GM11168 (cell line): Measurements from ENCODE around the gene IL31.

Source experiments
- in situ Hi-C: fragments of 300-500 bp; cut with MboI; formaldehyde crosslinking; loops from one replicate; pipeline ENCODE4 v1.12.0; 2022; ENCODE audit warnings: low sequenced_read_pairs; ENCODE audit not compliant: unreplicated experiment

The IL31 gene

DNA sequence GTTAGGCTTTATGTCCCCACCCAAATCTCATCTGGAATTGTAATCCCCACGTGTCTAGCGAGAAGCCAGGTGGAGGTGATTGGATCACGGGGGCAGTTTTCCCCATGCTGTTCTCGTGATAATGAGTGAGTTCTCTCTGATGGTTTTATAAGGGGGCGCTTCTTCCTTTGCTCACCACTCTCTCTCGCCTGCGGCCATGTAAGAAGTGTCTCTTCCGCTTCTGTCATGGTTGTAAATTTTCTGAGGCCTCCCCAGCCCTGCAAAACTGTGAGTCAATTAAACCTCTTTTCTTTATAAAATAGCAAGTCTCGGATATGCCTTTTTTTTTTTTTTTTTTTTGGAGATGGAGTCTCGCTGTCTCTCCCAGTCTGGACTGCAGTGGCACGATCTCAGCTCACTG lies 13.3 kb downstream of the IL31 start:
- in situ Hi-C loops: no loop called here

DNA sequence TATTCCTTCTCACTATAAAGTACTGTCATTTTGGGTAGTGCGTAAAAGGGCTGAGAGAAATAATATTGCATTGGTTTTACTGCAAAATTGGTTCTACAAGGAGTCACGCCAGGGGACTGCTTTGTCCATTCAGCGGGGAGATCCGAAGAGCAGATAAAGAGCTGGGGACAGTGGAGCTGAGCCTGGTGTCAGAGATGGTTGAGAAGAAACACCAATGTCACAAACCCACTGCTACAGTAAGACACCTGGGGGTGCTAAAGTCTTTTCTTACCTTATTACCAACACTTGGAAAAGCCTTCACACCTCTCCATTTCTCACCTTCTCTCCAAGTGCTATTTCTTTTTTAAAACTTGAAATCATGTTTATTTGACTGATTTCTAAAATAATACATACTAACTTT lies 14.1 kb downstream of the IL31 start:
- in situ Hi-C loops: no loop called here

DNA sequence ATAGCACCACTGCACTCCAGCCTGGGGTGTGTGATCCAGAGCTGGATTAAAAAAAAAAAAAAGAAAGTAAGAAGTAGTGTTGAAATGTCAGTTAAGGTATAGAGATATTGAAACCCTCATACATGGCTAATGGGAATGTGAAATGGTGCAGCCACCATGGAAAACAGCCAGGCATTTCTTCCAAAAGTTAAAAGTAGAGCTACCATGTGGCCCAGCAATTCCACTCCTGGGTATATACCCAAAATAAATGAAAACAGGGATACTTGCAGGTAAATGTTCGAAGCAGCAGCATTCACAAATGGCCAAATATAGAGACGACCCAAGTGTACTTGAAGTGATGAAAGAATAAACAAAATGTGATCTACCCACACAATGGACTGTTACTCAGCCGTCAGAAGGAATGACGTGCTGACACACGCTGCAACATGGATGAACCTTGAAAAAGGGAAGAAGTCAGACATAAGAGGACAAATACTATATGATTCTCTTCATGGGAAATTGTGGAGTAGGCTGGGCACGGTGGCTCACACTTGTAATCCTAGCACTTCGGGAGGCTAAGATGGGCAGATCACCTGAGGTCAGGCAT lies 15.2 kb downstream of the IL31 start:
- in situ Hi-C loops: no loop called here

DNA sequence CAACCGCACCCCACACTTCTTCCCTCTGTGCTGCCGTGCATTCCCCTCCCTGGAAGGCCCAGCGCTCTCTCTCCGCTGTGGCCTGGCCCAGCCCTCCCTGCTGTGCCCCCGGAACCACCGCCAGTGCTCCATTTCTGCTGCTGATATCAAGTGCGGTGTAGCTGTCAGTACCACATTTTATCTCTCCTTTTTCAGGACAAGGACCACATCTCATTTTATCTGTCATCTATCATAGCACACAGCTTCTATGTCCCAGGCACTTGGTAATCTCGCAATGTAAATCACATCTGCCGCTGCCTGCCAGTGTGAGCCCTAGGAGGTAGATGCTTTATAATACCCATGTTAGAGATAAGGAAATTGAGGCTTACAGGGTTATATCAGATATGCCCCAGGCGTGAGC lies 18.3 kb downstream of the IL31 start:
- in situ Hi-C loops: no loop called here

DNA sequence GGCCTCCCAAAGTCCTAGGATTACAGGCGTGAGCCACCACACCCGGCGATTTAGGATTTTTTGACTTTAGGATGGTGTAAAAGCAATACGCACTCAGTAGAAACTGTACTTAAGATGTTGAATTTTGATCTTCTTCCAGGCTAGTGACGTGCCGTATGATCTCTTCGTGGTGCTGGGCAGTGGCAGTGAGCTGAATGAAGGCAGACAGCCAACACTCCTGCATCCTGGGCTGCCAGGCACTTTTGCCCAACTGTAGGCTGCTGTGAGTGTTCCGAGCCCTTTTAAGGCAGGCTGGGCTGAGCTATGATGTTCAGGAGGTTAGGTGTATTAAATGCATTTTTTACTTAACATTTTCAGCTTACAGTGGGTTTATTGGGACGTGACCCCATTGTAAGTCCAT lies 21.3 kb downstream of the IL31 start:
- in situ Hi-C loops: no loop called here

DNA sequence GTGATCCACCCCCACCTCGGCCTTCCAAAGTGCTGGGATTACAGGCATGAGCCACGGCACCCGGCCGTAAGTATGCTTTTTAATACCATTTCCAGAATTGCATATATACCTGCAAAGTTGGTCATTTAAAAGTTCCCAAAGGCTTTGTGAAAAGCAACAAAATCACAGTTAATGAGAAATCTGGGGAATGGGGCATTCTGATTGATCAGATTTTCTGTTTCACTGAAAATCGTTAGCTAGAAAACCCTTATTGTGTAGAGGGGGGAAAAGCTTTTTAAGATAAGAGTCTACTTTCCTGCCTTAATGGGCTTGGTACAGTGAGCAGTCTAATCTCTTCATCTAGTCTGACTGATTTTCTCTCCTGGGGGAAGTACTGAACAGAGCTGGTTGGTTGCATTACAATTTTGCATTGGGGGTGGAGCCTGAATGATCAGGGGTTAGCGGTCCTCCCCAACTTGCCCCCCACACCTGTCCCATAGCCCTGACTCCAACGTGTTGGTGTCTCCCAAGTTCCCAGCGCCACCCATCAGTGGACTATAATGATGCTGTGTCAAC lies 23.8 kb downstream of the IL31 start:
- in situ Hi-C loops: no loop called here

DNA sequence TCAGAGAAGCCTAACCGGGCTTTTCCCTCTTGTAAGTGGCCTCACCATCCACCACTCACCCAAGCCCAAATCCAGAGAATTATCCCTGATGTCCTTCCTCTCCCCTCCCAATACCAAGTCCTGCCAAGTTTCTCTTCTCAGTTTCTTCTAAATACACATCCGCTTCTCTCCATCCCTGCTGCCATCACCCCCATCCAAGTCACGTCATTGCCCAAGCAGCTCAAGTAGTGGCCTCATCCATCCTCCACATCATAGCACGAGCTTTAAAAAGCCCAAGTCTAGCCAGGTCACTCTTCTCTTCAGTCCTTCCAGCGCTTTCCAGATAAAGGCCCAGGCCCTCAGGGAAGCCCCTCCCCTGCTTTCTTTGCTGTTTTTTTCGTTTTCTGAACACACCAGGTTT lies 25.4 kb downstream of the IL31 start:
- in situ Hi-C loops: no loop called here

DNA sequence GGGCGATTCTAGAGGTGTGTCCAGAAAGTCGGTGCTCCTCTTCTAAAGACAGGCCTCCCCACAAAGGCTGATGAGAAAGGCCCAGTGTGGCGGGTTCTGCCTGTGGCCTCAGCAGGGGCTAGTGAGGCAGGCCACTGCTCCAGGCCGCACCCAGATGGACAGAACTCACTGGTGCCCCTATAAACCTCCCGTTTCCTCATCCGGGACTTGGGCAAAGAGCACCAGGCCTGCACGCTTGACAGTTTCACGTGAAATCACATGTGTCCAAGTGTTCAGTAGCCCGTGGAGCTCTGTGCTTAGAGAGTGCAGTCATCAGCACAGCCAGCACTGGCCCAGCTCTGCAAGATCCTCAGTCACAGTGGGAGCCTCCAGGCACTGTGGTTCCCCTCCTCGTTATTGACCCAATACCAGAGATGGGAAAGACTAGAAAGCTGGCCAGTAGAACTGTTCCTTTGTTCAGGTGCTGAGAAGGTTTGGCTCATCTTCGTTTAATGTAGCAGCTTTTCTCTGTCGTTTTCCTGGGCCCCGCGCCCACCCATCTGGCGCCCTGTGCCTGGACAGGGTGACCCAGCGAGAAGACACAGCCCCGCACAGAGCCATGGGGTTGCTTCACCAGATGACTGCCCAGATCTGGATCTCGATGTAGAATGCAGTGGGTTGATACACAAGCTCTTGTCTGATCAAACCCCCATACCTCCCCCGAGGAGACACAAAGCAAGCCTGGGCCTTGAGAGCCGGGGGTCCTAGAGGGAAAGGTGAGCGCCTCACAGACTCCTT lies 26.3 kb downstream of the IL31 start:
- in situ Hi-C loops: no loop called here

DNA sequence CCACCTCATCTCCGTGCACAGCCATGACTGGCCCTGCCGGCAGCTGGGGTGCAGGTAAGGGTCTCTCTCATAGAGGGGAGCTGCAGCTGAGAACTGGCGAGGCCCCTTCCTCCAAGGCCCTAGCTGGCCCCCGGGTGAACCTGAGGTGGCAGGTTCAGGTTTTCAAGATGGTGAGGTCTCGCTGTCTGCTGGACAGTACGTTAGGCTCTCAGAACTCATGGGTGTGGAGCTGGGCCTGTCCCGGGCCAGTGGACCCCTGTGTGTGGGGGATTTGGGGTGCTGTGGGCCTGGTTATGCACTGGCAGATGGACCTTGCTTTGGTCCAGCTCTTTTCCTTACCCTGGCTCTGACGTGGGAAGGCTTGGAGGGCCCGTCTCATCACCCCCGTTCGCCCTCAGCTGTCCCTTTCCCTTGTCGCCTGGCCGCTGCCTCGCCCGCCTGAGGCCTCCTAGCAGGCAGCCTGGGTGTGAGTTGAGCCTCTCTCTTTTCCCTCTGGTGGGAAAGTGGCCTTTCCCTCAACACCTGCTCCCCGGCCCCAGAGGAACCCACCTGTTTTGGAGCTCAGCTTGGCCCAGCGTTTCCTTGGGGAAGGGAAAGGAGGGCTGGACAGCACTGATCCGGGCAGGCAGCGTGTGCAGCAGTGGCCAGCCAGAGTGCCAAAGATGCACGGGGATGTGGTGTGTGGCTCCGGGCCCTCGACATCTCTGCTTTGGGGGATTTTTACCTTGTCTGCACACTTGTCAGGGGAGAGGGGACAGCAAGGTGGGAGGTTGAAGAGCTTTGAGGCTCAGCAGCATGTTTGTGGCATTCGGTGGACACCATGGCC lies 28.3 kb downstream of the IL31 start:
- in situ Hi-C loops: no loop called here

DNA sequence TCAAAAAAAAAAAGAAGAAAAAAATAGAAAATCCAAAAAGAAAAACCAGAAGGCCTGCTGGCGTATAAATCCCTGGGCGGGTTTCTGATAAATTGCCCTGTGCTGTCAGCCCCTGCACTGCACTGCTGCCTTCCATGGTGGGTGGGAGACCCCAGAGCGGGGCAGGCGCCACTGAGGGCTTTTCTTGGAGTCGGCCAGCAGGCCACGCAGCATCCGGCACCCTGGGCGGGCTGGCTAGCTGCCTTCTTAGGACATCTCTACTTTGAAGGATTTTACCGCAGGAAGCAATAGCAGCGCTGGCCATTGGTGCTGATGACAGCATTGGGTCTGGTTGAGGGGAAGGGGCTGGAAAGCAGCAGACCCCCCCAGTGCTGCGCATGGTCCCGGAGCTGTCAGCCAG lies 29.1 kb downstream of the IL31 start:
- in situ Hi-C loops: no loop called here

DNA sequence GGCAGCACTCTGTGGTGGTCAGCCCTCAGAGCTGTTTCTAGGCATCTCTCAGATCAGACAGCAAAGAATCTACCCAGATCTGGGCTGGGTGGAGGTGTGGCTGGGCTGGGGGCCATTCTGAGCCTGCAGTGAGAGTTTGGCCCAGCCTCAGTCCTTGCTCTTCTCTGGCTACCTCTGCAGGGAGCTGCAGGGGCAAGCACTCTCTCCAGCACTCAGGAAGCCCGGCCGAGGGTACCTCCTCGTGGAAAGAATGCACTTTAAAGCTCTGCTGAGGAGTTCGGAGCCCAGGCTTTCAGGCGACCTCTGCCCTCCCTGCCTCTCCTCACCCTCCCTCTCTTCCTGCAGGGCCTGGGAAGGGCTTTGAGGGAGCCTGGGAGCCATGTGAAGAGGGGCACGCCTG lies 31.2 kb downstream of the IL31 start:
- in situ Hi-C loops: no loop called here

DNA sequence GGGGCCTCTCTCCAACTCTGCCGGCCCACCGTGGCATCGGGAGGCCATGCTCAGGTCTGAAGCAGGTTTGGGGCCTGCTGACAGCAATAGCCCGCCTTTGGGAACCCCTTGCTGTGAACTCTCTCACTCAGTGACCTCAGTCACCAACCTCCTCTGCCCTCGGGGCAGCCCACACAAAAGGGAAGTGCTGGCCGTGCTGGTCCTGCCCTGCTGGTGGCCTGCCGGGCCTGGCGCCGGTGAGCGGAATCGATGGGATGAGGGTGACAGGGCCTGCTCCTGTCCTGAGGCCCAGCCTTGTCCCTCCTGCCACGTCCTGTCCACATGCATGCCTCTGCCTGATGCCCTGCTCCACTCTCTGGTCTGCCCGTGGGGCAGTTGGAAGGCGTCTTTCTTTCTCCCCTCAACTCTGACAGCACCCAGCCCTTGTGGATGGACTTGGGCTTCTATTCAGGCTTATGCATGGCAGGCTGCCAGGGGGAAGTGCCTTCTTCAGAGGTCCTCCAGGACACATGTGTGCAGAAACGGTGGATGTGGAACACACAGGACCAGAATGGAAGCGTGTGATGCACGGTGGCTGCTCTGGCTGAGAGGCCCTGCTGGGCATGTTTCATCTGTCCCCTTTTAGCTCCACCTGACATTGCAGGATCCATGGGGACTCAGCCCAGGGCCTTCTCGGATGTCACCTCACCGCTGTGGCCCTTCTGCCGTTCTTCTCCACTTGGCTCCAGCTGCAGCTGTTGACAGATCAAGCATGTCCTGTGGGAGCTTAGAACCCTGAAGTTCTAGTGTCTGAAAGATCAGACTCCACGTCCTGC lies 31.9 kb downstream of the IL31 start:
- in situ Hi-C loops: no loop called here

DNA sequence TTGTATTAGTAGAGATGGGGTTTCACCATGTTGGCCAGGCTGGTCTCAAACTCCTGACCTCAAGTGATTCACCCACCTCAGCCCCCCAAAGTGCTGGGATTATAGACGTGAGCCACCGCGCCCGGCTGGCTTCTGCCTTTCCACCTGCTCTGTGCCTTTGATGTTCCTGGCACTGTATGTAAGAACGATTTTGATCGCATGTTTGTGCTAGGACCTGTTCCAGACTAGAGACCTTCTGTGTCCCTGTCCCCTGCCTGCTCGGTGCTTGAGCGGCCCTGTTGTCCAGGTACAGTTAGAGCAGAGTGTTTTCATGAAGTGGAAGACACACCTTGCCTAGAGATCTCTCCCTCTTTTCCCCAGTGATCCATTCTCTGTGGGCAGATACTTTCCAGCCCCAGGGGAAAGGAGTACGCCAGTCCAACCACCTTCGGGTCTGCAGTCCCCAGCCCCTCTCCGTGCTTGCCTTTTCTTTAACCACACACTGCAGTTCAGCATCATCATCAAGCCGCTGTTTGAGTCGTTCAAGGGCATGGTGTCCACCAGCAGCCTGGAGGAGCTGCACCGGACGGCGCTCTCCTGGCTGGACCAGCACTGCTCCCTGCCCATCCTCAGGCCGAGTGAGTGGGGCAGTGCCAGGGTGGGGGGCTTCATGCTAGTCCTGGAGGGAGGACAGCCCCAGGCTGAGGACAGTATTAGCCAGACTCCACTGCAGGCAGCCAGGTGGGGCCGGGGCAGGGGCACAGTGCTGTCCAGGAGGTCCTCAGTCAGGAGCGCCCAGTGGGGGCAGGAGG lies 33.4 kb downstream of the IL31 start:
- in situ Hi-C loops: no loop called here

DNA sequence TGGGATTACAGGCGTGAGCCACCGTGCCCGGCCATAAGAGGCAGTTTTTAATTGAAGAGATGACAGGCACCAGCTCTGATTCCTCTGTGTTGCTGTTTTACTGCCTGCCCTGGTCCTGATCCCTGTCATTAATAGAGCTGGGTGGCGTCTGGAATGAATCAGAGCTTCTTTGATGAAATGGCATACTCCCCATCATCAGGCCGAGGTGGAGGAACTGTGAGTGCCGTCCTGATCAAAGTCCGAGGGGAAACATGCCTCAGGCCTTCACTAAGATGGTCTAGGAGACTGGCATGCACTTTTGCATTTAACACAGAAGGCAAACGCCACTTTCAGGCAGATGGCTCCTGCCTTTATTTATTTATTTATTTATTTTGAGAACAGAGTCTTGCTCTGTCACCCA lies 34.1 kb downstream of the IL31 start:
- in situ Hi-C loops: no loop called here

DNA sequence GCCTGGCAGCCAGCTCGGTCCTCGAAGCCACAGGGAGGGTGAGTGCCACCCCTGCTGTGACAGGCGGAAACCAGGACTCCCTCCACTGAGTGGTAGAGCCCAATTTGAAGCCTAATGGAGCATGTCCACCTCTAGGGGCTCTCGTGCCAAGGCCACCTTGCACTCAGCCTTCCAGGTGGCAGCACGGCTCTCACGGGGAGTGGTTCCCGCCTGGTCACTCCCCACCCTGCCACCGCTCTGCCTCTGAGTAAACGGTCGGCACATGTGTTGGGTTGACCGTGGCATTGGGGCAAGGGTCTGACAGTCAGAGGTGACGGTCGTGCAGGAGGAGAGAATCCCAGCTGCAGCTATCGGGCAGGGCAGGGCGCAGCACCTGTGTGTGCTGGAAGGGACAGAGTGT lies 34.8 kb downstream of the IL31 start:
- in situ Hi-C loops: no loop called here

DNA sequence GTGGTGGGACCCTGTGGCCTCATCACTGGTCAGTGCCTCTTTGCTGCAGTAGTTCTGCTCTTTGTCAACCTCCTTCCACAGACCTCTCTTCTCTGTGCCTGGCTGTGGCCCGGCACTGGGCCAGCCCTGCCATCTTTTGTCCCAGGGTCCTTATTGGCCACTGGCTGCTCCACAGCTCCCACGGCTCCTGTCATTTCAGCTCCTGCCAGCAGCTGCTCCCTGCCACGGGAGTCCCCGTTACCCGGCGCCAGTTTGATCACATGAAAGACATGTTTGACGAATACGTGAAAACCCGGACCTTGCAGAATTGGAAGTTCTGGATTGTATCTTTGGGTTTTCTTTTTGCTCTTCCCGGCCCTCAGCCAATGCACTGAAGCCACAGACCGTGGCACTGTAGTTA lies 35.4 kb downstream of the IL31 start:
- in situ Hi-C loops: no loop called here

DNA sequence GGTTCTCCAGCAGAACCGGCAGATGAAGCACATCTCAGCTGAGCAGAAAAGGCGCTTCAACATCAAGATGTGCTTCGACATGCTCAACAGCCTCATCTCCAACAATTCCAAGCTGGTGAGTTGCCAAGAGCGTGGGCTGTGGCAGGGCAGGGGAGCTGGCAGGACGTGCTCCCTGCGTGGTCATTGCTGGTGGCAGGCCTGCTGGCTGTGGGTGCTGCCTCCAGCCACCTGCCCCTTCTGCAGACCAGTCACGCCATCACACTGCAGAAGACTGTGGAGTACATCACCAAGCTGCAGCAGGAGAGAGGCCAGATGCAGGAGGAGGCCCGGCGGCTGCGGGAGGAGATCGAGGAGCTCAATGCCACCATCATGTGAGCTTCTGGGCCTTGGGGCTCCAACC lies 35.8 kb downstream of the IL31 start:
- in situ Hi-C loops: no loop called here

DNA sequence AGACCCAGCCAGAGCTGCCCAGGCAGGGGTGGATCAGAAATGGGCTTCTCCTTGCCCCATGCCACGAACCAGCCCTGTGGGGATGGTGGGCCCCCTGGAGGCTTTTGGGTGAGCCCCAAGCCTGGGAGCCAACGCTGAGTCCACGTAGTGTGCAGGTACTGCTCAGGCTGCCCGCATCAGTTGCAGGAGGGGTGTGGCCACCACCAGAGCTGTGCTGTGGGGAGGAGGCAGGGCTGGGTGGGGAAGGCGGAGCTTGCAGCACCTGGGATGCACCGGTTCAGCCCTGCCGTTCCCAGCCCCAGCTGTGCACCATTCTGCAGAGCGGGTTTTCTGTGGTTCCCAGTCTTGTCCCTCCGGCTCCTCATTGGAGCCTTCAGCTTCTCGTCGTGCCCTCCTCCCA lies 36.3 kb downstream of the IL31 start:
- in situ Hi-C loops: no loop called here

DNA sequence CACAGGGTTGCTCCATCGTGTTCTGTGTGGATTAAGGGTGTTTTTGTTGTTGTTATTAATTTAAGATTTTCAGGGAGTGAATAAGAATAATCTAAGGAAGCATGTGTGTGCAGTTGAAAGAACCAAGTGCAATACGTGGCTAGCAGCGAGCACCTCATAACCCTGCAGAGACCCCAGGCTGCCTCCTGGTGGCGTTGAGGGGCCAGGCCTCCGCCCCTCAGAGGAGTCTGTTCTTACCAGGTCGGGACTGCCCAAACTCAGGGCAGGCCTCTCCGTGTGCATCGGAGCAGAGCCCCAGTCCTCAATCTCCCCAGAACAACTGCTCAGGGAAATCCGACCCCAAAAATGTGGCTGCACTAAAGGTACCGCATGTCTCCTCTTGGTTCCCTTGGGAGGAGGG lies 36.8 kb downstream of the IL31 start:
- in situ Hi-C loops: no loop called here
